Measurements from ENCODE around the gene RAB11FIP4.

RAB11FIP4 gene

GRCh38 chr17:31549525-31550388, 158.3 kb downstream of the RAB11FIP4 start:
- ChIA-PET CTCF (interaction anchor here (0.8 to 2.1 kb wide), 4 partner anchors 8 to 113 kb away, joined by 3 to 5 read pairs (median 4); no protein-coding TSS in a partner anchor), POLR2A (no interaction called here)
- no peak for TF ChIP-seq CTCF (IDR thresholded peaks at IDR 0.05; ENCODE audit: control extremely low read depth, extremely low read depth, low read depth, missing control alignments)

DNA sequence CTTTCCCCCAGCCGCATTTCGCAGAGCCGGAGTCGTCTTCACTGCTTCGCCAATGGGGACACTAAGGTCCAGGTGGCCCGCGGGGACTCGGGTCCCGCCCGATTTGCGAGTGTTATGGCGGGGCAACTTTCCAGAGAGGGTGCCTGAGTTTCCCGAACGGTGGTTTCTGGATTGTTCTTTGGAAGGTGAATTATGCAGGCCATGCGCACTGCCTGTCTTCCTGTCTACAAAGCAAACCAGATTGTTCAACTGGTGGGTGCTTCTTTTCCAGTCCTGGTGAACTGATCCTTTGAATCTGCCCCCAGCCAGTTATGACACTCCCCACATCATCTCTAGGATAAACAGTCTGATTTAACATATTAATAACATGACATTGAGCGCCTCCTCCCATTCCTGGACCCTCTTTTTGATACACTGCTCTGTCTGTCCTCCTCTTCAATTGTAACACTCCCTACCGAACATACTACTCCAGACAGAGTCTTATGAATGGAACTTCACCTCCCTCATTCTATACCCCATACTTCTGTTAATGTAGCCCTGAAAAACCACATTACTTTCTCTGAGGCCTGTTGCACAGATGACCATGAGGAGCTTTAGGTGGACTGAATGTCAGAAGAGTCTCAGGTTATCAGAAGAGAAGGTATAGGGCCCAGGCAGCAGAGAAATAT, 159.0 kb downstream of the RAB11FIP4 start:
- no peak for DNase-seq (ENCODE audit: extremely low spot score)
- no peak for TF ChIP-seq CTCF (IDR thresholded peaks at IDR 0.05; ENCODE audit: control extremely low read depth, extremely low read depth, low read depth, missing control alignments)
- CTCF ChIA-PET, result interaction anchor here (1.7 to 2.1 kb wide), 3 partner anchors 9 to 16 kb away, joined by 4 to 5 read pairs (median 4); no protein-coding TSS in a partner anchor
- POLR2A ChIA-PET, result no interaction called here

More at GRCh38 chr17:31549525-31550388, 158.3 kb downstream of the RAB11FIP4 start:
- DNase-seq (ENCODE audit: extremely low spot score), result peak; percentile 93

DNA sequence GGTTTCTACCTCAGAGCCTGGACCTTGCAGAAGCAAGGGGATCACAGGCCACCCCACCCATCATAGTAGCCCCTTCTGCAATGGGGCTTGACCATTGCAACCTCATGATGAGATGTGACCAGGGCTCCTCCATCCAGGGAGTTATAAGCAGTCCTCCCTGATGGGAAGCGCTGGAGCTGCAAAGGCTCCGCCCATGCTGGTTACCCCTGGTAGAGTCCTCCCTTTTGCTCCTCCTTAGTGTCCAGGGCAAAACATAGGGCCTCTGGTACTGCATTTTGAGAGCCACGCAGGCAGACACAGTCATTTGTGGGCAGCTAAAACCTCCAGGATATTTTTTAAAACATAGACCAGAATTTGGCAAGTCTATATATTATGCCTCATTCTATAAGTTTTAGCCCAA, 161.1 kb downstream of the RAB11FIP4 start:
- POLR2A ChIA-PET, result no interaction called here
- no peak for DNase-seq (ENCODE audit: extremely low spot score)
- no peak for TF ChIP-seq CTCF (IDR thresholded peaks at IDR 0.05; ENCODE audit: control extremely low read depth, extremely low read depth, low read depth, missing control alignments)
- CTCF ChIA-PET, result interaction anchor here (0.9 to 2.0 kb wide), 3 partner anchors 11 to 290 kb away, joined by 3 to 4 read pairs (median 4); no protein-coding TSS in a partner anchor

DNA sequence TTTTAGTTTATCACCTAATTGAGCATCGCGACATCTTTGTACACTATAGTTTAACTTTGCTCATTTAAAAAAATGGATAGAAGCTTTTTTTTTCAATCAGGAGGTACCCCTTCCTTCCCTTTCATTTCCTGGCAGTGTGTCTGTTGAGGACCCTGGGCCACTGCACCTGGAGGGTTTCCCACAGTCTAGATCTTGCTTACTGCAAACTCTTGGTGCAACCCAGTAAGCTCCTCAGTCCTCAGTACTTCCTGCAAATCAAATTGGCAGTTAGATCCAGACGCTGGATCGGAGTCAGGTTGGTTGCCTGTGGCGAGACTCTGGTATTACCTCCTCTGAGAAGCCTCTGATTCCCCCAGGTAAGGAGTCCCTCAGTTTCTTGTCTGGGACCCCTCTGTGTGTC, 162.0 kb downstream of the RAB11FIP4 start:
- no peak for TF ChIP-seq CTCF (IDR thresholded peaks at IDR 0.05; ENCODE audit: control extremely low read depth, extremely low read depth, low read depth, missing control alignments)
- CTCF ChIA-PET, result interaction anchor here (1.3 to 2.0 kb wide), 2 partner anchors 27 to 289 kb away, joined by 3 to 4 read pairs; no protein-coding TSS in a partner anchor
- DNase-seq (ENCODE audit: extremely low spot score), result no peak
- POLR2A ChIA-PET, result no interaction called here

GRCh38 chr17:31554930-31555329, 163.5 kb downstream of the RAB11FIP4 start:
- TF ChIP-seq CTCF (IDR thresholded peaks at IDR 0.05; ENCODE audit: control extremely low read depth, extremely low read depth, low read depth, missing control alignments), result no peak
- no peak for DNase-seq (ENCODE audit: extremely low spot score)
- ChIA-PET POLR2A (no interaction called here), CTCF (interaction anchor here (1.2 to 1.5 kb wide), 3 partner anchors 15 to 346 kb away, joined by 3 to 4 read pairs (median 4); partner anchors contain the start of gene UTP6)

DNA sequence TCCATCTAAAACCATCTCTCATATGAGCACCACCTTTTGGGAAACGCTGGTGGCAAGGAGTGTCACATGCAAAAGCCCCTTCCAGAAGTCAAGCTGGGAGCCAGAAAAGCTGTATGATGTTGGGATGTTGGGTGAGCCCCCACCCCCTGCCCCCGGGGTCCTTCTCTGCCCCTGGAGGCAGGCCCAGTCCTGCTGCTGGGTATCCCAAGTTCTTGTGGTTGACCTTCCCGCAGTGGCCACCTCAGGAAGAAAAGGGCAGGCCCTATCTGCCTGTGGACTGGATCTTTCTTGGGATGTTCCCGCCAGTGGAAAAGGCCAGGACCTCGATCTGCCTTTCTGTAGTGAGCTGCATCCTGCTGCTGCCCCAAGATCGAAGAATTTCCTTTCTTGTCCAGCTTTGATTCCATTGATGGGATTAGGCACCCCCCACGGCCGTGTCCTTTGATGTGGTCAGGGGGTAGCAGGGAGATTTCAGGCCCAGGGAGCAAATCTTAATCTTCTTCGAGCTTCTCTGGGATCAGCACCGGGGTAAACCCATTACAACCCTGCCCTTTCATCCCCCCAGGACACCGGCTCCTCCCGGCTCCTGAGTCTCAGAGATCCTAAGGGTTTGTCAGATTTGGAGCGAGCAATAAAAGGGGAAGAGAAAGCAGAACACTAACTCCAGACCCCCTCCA, 165.6 kb downstream of the RAB11FIP4 start:
- DNase-seq (ENCODE audit: extremely low spot score), result no peak
- TF ChIP-seq CTCF (IDR thresholded peaks at IDR 0.05; ENCODE audit: control extremely low read depth, extremely low read depth, low read depth, missing control alignments), result no peak
- ChIA-PET CTCF (interaction anchor here (1.1 to 7.1 kb wide), 5 partner anchors 16 to 285 kb away, joined by 3 to 50 read pairs (median 8); no protein-coding TSS in a partner anchor), POLR2A (interaction anchor here (0.6 kb wide), 1 partner anchor 287 kb away, joined by 7 read pairs; no protein-coding TSS in a partner anchor)
